GM15510 (cell line): ENCODE results near the gene GALNT6.

Experiments used
- POLR2A ChIP-seq: IDR thresholded peaks from 3 replicates; pipeline ENCODE4 v1.6.1; 2011; ENCODE audit warnings: borderline replicate concordance; ENCODE audit not compliant: insufficient read length; ENCODE audit errors: extremely low read depth

The GALNT6 gene

DNA sequence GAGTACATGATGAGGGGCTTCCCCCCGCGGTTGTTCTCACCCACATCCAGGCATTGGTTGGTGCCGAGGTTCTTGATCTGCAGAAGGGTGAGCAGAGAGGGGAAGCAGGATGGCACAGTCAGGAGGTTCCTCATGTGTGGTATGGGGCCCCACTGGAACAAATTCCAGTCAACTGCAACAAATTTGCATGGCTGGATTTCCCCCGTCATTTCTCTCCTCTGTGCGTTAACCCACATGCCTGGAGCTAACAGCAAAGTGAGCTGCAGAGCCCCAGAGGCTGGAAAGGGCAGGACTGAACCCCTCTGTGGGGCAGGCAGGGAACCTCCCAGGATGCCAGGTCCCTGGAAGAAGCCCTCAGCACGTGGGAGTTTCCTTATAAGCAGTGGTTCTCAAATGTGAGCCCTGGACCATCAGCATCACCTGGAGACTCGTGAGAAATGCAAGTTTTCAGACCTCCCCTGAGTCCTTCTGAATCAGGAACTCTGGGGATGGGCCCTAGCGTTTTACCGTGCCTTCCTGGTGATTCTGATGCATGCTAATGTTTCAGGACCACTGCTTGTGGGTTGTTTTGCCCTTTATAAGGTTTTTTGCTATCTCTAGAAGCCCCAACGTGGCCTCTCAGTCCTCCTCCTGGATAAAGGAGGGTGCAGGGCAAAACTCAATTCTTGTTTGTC, 33.7 kb downstream of the GALNT6 start:
- no peak for TF ChIP-seq POLR2A

DNA sequence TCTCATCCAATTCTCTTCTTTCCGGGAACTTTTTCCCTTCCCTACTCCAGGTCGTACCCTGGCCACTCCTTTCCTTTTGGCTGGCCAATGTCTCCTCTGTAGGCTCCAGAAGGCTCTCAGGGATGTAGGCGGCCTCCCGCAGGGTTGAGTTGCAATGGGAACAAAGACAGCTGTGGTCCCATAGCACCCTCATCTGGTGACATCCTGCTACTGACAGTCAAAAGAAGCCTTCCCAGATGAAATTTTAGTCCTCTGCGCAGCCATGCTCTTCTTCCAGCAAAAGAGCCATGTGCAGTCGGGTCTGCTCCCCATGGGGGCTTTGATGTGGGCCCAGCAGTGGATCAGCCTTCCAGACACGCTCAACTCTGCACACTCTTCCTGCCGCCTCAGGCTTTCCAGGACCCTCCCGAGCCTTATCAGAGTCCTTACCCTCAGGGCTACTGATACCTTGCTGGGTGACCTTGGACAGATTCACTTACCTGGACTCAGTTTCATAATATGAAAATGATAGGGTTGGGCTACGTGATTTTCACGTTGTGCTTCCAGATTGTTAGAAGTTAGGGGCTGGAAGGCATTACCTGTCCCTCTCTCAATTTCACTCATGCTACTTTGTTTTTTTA, 39.2 kb downstream of the GALNT6 start:
- no peak for TF ChIP-seq POLR2A

GRCh38 chr12:51349026-51349425, 42.2 kb downstream of the GALNT6 start:
- TF ChIP-seq POLR2A = no peak

DNA sequence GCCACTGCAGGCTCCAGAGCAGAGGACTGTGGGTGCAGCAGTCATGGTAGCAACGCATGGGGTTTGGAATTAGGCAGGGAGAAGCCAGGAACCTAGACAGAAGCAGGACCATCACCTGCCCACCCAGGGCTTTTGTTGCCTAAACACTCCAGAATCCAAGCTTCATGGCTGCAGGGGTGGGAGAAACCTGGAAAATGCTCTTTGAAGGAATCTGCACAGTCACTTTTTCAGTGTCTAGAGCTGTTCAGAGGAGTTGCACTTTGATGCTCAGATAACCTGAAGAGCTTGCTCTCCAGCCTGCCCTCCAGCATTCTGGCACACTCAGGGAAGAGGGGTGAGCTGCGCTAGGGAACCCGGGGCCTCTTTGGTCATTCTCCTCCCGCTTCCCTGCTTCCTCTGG, 43.1 kb downstream of the GALNT6 start:
- no peak for TF ChIP-seq POLR2A

- TF ChIP-seq POLR2A = no peak
Observed at GRCh38 chr12:51346581-51346980, 44.6 kb downstream of the GALNT6 start, which contains the start of gene CELA1. Gene CELA1, minus strand, starts transcription at chr12:51346679. Its CDS starts 41 bp downstream, at chr12:51346638.

DNA sequence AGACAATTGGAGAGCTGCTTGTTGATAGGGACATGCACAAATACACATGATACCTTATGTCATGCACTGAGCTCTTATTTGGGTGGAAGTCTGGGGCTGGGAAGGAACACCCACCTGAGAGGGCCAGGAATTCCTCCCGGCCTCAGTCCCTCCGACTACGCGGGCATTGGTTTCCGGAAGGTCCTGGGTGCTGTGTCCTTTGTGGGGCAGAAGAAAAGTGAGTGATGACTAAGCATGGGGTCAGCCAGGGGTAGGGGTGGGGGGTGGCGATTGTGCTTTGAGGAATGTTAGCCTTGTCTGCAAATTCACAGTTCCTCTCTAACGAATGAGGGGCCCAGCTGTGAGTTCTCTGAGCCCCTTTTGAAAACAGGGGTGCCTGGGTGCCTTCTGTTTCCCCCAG, 45.5 kb downstream of the GALNT6 start:
- no peak for TF ChIP-seq POLR2A

DNA sequence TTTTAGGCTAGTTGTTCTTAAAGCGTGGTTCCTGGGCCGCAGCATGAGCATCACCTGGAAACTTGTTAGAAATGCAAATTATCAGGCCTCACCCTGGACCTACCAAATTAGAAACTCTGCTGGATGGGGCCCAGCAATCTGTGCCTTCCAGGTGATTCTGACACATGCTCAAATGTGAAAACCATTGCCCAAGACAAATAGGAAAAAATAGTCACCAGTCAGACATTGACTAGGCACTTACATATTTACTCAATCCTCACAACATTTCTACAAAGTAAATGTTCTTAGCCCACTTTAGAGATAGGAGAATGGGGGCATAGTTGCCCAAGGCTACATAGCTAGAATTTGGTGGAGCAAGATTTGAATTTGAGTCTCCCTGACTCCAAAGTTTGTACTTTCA, 48.0 kb downstream of the GALNT6 start:
- no peak for TF ChIP-seq POLR2A

DNA sequence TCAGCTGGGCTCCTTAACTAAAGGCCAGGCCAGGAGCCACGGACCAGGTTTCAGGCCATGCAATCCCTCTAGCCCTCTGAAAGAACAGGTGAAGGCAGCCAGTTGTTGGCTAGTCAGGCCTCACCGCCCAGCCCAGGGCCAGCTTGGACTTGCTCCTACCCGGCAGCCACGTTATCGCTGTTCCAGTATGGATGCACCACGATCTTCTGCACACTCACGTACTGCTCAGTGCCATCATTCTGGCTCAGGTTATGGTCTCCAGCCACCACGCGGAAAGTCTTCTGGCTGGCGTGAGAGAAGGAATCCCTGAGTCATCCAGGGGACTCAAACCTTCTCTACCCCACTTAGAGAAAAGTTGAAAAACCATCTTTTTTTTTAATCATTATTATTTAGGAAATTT, 48.8 kb downstream of the GALNT6 start:
- TF ChIP-seq POLR2A = no peak

- no peak for TF ChIP-seq POLR2A
Observed at GRCh38 chr12:51341251-51342007, 49.8 kb downstream of the GALNT6 start.

- no peak for TF ChIP-seq POLR2A
Observed at GRCh38 chr12:51339750-51340149, 51.5 kb downstream of the GALNT6 start.

- no peak for TF ChIP-seq POLR2A
Observed at GRCh38 chr12:51335931-51336330, 55.3 kb downstream of the GALNT6 start.

DNA sequence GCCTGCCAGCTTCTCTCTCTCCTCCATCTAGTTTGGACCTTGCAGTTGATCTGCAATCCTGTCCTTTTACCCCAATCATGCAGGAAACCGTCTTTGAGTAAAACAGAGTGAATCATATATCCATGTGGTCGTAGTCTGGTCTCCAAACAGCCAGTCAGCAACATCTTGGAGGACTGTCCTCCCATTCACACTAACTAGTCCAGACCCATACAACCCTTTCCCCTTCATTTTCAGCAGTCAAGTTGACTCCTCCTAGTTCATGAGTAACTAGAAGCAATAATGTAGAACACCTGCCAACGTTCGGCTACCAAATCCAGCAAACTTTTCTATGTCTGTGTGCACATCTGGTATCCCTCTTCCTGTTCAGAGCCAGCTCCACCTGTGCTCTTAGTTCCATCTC, 56.4 kb downstream of the GALNT6 start:
- no peak for TF ChIP-seq POLR2A

GRCh38 chr12:51333536-51333935, 57.7 kb downstream of the GALNT6 start:
- no peak for TF ChIP-seq POLR2A

- no peak for TF ChIP-seq POLR2A
Observed at GRCh38 chr12:51330186-51330585, 61.0 kb downstream of the GALNT6 start.

GRCh38 chr12:51329742-51330141, 61.5 kb downstream of the GALNT6 start:
- TF ChIP-seq POLR2A = no peak

DNA sequence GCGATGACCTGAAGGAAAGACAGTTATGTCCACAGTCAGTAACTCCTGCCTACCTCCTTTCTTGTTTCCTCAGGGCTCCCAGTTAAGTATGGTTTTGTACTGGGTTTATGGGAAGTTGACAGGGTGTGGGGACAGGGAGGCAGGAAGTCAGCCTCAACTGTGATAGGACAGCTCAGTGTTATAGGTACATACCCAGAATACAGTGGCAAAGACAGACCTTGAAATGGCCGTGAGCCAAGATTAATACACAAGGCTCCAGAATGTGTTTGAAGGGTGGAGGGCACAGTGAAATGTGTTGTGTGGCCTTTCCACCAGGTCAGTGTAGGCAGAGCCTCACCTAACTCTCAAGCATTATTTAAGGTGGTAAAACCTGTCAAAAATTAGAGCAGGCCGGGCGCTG, 62.6 kb downstream of the GALNT6 start:
- TF ChIP-seq POLR2A = no peak
